Activated CD8-positive, alpha-beta memory T cell treated with anti-CD3 and anti-CD28 coated beads for 24 hours (primary cell): ENCODE data around the gene SLC25A30.
"Not testable (repeated sequence)": the region's sequence is repeated elsewhere in the genome, so short reads cannot be mapped to it uniquely, and the experiment has no call there.

Experiments used
- DNase-seq: peaks from one replicate; pipeline ENCODE4 v3.0.0-alpha.2; 2020

The SLC25A30 gene

GRCh38 chr13:45364876-45365557 is 53.2 kb downstream of the SLC25A30 start:
- DNase-seq: no peak

DNA sequence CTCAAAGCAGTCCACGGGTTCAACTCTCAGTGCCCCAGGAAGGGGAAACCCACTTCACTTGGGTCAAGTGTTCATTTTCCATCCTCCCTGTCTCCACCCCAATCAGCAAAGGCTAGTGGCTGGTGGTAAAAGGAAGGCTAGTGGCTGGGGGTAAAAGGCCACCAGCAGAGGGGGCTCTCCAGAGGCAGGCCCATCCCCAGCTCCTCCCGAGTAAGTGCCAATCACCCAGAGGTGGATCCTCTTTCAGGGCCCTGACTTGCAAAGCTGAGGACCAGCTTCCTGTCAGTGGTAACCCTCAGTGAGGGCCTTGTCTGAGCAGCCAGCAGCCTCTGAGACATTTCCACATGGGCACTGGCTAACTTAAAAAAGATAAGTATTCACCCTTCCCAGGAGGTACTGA is 55.2 kb downstream of the SLC25A30 start:
- DNase-seq: no peak

DNA sequence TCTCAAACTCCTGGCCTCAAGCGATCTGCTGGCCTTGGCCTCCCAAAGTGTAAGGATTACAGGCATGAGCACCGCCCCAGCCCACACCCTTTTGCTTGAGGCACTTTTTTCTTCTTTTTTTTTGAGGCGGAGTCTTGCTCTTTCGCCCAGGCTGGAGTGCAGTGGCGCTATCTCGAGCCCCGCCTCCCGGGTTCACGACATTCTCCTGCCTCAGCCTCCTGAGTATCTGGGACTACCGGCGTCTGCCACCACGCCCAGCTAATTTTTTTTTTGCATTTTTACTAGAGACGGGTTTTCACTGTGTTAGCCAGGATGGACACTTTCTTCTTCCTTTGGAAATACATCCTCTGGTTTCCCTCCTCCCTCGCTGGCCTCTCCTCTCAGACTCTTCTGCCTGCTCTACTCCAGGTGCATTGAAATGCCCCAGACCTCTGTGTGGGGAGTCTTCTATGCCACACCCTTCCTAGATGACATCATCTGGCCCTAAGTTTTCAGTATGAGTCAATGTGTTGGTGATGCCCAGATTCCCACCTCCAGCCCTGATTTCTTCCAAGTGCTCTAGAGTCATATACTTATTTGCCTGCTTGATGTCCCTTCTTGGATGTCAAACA is 56.5 kb downstream of the SLC25A30 start:
- DNase-seq: no peak

DNA sequence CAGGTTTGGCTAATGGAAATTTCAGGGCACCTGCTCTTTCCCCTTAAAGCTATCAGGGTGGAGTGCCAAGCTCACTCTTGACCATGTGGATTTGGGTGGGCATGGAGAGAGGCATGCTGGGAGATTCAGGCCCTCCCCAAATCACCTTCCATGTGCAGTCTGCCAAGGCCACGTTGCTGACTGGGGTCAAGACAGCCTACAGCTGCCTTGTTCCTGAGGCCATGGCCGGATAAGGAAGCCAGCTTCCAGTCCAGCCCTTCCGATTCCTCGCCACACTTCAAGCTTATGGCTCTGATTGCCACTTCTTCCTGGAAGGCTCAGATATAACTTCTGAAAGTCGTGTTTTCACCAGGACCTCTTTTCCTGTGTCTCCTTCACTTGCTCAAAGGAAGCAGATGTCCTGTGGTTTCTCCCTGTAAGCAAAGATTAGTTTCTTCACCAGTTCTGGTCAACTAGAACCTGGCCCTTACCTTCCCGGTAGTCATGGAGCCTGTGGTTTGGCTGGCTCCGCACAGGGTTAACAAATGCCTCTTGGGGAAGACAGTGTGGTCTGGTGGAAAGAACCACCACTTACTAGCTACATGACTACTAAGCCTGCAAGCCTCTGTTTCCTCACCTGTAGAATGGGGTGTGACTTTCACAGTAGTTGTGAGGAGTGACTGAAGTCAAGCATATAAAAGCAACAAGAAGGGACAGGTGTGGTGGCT is 61.1 kb downstream of the SLC25A30 start:
- no peak for DNase-seq

GRCh38 chr13:45353895-45354294 is 64.3 kb downstream of the SLC25A30 start:
- DNase-seq: no peak

DNA sequence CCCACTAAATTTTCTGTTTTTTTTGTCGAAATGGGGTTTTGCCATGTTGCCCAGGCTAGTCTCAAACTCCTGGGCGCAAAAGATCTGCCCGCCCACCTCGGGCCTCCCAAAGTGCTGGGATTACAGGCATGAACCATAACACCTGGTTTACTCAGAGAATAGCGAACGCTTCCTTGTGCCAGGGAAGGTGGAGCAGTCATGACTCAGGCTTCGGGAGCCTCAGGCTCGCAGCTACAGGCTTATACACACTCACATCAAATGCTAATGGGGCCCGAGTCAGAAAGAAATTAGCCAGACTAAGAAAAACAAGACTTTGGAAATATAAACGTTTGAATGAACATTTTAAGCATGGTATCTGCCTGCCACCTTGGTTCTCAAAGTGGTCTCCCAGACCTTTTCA is 66.1 kb downstream of the SLC25A30 start:
- DNase-seq: no peak

GRCh38 chr13:45350152-45350551 is 68.0 kb downstream of the SLC25A30 start:
- no peak for DNase-seq

- no peak for DNase-seq
Observed at GRCh38 chr13:45349438-45349837, 68.7 kb downstream of the SLC25A30 start.

- not testable (repeated sequence) for DNase-seq
Observed at GRCh38 chr13:45344064-45344463, 74.1 kb downstream of the SLC25A30 start.
